ENCODE data around the gene LYZL4.

The LYZL4 gene

DNA sequence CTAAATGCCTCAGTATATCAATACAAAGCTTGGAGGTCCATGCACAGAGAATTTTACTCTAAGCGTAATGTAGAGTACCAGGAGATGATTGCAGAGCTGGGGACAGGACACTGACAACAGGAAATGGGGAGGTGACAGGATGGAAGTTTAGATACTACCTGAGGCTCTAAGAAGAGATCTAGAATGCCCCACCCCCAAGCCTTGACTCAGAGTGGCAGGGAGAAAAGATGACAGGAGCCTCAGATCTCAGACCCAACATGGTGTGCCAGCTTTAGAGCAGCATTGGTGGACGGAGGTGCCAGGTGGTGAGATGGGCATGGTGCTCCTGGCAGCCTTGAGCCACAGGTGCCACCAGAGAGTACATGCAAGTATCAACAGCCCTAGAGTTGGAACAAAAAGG lies 62.5 kb downstream of the LYZL4 start:
- TF ChIP-seq, protein P1, sequence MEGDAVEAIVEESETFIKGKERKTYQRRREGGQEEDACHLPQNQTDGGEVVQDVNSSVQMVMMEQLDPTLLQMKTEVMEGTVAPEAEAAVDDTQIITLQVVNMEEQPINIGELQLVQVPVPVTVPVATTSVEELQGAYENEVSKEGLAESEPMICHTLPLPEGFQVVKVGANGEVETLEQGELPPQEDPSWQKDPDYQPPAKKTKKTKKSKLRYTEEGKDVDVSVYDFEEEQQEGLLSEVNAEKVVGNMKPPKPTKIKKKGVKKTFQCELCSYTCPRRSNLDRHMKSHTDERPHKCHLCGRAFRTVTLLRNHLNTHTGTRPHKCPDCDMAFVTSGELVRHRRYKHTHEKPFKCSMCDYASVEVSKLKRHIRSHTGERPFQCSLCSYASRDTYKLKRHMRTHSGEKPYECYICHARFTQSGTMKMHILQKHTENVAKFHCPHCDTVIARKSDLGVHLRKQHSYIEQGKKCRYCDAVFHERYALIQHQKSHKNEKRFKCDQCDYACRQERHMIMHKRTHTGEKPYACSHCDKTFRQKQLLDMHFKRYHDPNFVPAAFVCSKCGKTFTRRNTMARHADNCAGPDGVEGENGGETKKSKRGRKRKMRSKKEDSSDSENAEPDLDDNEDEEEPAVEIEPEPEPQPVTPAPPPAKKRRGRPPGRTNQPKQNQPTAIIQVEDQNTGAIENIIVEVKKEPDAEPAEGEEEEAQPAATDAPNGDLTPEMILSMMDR (IDR thresholded peaks at IDR 0.05; ENCODE audit: low read depth, low read length), result no peak
- H3K4me3 ChIP-seq (replicated peaks in 1 of 2; ENCODE audit: low read depth in 2 of 2, low read length in 2 of 2), result no peak overlapping the region
- no peak for DNase-seq (ENCODE audit: low read depth in 2 of 2)

Data from cardiac fibroblast (primary cell).